ENCODE data around the gene ATXN1.

Gene ATXN1

DNA sequence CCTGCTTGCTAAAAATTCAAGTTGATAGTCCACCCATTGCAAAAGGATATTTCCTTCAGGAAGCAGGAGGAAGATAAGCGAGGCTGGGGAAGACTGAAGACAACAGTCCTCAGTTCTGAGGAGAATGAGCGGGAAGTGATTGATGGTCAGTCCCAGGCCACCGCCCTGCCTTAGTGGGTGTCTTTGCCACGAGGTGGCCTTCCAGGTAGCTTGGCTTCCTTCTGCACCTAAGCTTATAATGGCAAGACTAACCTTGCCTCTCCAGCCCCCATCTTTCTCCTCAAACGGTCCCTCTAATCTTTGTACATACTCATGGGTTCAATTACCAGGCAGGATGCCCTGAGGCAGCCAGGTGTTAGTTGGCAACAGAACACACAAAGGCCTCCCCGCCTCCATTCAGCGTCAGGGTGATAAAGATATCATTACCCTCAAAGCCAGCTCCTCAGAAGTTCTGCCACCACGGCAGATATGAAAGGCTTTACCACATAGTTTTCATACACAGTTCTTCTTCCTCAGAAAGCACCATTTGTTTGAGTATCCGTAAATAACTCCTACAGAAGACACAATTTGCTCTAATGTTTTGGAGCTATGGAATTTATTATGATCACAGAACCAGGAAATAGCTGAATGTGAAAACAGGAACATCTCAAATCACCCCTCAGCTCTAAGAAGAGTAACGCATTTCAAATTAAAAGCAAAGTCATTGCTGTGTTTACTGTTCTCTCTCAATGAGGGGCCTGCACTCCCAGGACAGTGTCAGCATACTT is 249.4 kb downstream of the ATXN1 start:
- no peak for DNase-seq
- TF ChIP-seq POLR2A (IDR thresholded peaks at IDR 0.05; ENCODE audit: low read length), result no peak
- no peak for TF ChIP-seq GATA1 (IDR thresholded peaks at IDR 0.05; ENCODE audit: low read depth, low read length)

DNA sequence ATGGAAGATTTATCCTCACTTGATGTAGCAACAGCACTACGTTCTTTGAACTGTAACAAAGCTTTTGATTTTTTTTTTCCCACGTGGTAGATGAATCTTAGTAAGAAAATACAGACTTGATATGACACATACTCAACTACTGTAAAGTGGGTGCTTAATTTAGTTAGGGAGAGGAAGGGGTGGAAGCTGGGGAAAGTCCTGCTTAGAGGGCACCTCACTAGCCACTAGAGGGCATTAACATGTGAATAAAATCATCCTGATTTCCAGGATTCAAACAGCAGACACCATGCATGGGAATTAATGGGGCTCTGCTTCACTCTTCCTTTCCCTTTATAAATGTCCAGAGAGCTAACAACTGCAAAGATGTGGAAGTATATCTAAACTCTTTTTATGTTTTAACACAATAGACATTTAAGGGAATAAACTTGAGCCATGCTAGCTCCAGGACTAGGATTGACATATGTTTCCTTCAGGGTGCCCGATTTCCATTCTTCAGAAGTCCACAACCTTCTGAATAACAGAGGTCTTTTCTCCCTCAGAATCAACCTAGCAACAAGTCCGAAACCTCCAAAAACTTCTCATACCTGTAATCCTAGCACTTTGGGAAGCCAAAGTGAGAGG is 250.1 kb downstream of the ATXN1 start:
- peak in 1 of 2 experiments; percentile 15 for DNase-seq
- TF ChIP-seq POLR2A (IDR thresholded peaks at IDR 0.05; ENCODE audit: low read length) (no peak), GATA1 (IDR thresholded peaks at IDR 0.05; ENCODE audit: low read depth, low read length) (no peak)

DNA sequence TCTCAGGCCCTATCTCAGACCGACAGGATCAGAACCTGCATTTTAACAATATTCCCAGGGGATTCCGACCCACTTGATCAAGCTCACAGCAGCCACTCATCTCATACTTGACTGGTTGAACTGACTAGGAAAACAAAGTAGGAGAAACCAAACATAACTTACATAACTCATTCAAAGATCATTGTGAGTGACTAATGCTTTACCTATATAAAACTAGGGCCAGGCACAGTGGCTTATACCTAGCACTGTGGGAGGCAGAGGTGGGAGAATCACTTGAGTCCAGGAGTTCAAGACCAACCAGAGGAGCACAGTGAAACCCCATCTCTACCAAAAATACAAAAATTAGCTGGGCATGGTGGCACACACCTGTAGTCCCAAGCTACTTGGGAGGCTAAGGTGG is 251.0 kb downstream of the ATXN1 start:
- TF ChIP-seq GATA1 (IDR thresholded peaks at IDR 0.05; ENCODE audit: low read depth, low read length) (no peak), POLR2A (IDR thresholded peaks at IDR 0.05; ENCODE audit: low read length) (no peak)
- DNase-seq, result no peak

DNA sequence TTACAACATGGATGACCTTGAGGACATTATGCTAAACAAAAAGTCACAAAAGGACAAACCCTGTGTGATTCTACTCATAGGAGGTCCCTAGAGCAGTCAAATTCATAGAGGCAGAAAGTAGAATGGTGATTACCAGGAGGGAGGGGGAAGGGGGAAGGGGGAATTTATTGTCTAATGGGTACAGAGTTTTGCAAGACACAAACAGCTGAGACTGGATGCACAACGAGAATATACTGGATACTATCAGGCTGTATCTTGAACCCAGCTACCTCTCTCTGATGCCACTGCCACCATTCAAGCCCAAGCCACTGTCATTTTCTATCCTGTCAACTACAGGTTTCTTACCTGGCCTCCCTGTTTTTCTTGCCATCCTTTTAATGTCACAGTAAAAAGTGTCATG is 252.3 kb downstream of the ATXN1 start:
- no peak for DNase-seq
- TF ChIP-seq POLR2A (IDR thresholded peaks at IDR 0.05; ENCODE audit: low read length) (no peak), GATA1 (IDR thresholded peaks at IDR 0.05; ENCODE audit: low read depth, low read length) (no peak)

DNA sequence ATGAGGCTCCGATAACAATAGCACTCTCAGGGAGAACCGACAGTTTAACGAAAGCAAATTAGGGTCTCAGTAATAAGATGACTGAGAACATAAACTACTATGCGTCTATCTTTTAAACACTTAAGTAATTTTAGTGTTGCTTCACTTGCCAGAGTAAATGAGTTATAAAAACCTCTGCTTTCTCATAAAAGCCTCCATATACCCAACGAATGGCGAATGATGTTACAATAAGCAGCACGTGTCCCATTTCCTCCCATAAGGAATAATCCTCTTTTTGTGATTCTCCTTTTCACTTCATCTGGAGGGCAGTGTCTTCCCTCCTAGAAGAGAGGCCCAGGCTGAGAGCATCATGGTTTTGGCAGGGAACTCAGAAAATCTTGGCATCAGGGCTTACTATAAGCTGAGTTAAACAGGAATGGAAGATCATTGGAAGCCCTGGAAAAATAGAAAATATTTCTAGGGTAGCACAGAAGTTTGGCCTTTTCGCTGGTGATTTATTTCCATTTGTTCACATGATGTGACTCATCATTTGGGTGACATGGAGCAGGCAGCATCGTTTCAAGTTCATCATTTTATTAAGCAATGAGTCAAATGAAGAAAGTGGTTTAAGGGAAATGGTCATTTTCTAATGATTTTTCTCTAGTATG is 255.4 kb downstream of the ATXN1 start:
- TF ChIP-seq POLR2A (IDR thresholded peaks at IDR 0.05; ENCODE audit: low read length) (no peak), GATA1 (IDR thresholded peaks at IDR 0.05; ENCODE audit: low read depth, low read length) (no peak)
- DNase-seq, result no peak

DNA sequence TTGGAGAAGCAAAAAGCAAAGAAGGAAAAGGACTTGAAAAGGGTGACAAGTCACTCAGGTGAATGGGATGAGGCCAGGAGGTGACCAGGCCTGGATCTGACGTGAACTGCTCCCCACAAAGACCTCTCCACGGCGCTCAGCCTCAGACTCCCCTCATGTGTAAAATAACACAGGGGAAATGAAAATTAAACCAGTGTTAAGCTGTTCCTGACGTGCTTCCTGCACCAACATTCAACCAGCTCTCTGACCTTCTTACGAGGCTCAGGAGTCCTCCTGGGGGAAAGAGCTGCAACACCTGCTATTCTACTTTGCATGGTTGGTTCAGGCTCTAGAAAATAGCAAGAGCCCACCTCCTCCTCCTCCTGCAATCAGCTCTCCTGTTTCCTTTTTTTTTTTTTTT is 256.7 kb downstream of the ATXN1 start:
- TF ChIP-seq GATA1 (IDR thresholded peaks at IDR 0.05; ENCODE audit: low read depth, low read length) (no peak), POLR2A (IDR thresholded peaks at IDR 0.05; ENCODE audit: low read length) (no peak)
- DNase-seq, result no peak

GRCh38 chr6:16503970-16504415 is 257.3 kb downstream of the ATXN1 start:
- TF ChIP-seq POLR2A (IDR thresholded peaks at IDR 0.05; ENCODE audit: low read length) (no peak), GATA1 (IDR thresholded peaks at IDR 0.05; ENCODE audit: low read depth, low read length) (no peak)
- no peak for DNase-seq

GRCh38 chr6:16503241-16503775 is 258.0 kb downstream of the ATXN1 start:
- no peak for DNase-seq
- TF ChIP-seq POLR2A (IDR thresholded peaks at IDR 0.05; ENCODE audit: low read length) (no peak), GATA1 (IDR thresholded peaks at IDR 0.05; ENCODE audit: low read depth, low read length) (no peak)

- no peak for DNase-seq
- TF ChIP-seq GATA1 (IDR thresholded peaks at IDR 0.05; ENCODE audit: low read depth, low read length) (no peak), POLR2A (IDR thresholded peaks at IDR 0.05; ENCODE audit: low read length) (no peak)
Measured at GRCh38 chr6:16498957-16499356, 262.3 kb downstream of the ATXN1 start.

- no peak for DNase-seq
- no peak for TF ChIP-seq POLR2A (IDR thresholded peaks at IDR 0.05; ENCODE audit: low read length)
- TF ChIP-seq GATA1 (IDR thresholded peaks at IDR 0.05; ENCODE audit: low read depth, low read length), result no peak
Measured at GRCh38 chr6:16498237-16498636, 263.0 kb downstream of the ATXN1 start.

GRCh38 chr6:16496991-16497801 is 264.1 kb downstream of the ATXN1 start:
- TF ChIP-seq GATA1 (IDR thresholded peaks at IDR 0.05; ENCODE audit: low read depth, low read length) (no peak), POLR2A (IDR thresholded peaks at IDR 0.05; ENCODE audit: low read length) (no peak)
- DNase-seq, result no peak

DNA sequence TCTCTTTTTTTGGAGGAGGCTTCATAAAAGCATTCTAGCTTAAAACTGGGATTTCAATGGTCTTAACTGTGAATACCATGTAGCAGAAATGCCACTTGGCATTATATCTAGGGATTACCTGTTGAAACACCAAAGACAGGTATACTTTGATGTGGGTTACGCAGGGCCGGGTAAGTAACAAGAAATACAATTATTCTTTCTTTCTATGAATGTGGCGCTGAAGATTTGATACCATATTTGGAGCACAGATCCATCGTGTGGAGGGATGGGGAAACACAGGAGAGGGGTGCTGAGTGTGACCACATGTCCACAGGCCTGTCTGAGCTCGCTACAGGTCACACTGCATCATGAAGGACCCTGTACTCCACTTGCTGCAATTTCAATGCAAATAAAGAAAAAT is 265.1 kb downstream of the ATXN1 start:
- TF ChIP-seq POLR2A (IDR thresholded peaks at IDR 0.05; ENCODE audit: low read length), result no peak
- TF ChIP-seq GATA1 (IDR thresholded peaks at IDR 0.05; ENCODE audit: low read depth, low read length), result no peak

GRCh38 chr6:16494793-16495192 is 266.5 kb downstream of the ATXN1 start:
- DNase-seq, result no peak
- TF ChIP-seq POLR2A (IDR thresholded peaks at IDR 0.05; ENCODE audit: low read length) (no peak), GATA1 (IDR thresholded peaks at IDR 0.05; ENCODE audit: low read depth, low read length) (no peak)

More for the DNA sequence above, 265.1 kb downstream of the ATXN1 start:
- no peak for DNase-seq
